H1 (cell line): ENCODE measurements around the gene NT5C1B. TPM values are rescaled to one million over a fixed set of nuclear protein-coding genes. Genes with fewer than 3 reads are reported as not detected.

ENCODE experiments used
- CREB1 ChIP-seq: IDR thresholded peaks from 2 replicates; pipeline ENCODE4 v1.6.1; 2012; ENCODE audit warnings: inconsistent platforms
- polyA plus RNA-seq, 7 experiments: library from polyadenylated mRNA; depleted of rRNA in 3 of 7; stranded (reverse) in 5 of 7; unstranded in 2 of 7; fragments of >200 nt in 5 of 7; fragments of 200-250 nt in 2 of 7; gene quantifications; 1 replicate in 5 of 7; 2 replicates in 1 of 7; 4 replicates in 1 of 7; pipeline versions ENCODE4 v1.2.1 to v1.2.3, GENCODE V29; 2011 to 2013; ENCODE audit warnings: missing spikeins in 2 of 7, mixed read lengths in 2 of 7
- total RNA-seq: library from RNA; stranded (reverse); fragmentation: NEBNext Ultra II Directional; extraction: Animal tissue kit (Norgen Biotek cat#: 25700); gene quantifications from 2 replicates; pipeline ENCODE4 v1.2.1, GENCODE V29; 2021

Gene NT5C1B
- total and polyA plus RNA-seq, 2 of the 8 experiments (the other 6 are each of a cell fraction or from before 2014, with no cell fraction given), result not detected

- TF ChIP-seq CREB1, result no peak
Measured at GRCh38 chr2:18518116-18519111, 71.0 kb downstream of the NT5C1B start (continued).
